ACC112 (cell line): ENCODE measurements around the gene PCNX3.

ENCODE experiments used
- H2AFZ ChIP-seq: fragments of 200-600 bp; sonication (generic); one replicate; pipeline ENCODE4 v1.6.0; 2017; ENCODE audit warnings: antibody characterized with exemption, low read length; ENCODE audit not compliant: unreplicated experiment
- H3K27ac ChIP-seq: fragments of 200-600 bp; sonication (generic); 2 replicates; pipeline ENCODE4 v1.5.1; 2014; ENCODE audit warnings: low read depth, mild to moderate bottlenecking, antibody characterized with exemption, low read length, moderate library complexity
- H3K27me3 ChIP-seq: fragments of 200-600 bp; sonication (generic); 2 replicates; pipeline ENCODE4 v1.6.1; 2014; ENCODE audit warnings: mild to moderate bottlenecking, antibody characterized with exemption, low read length, moderate library complexity, mixed read lengths; ENCODE audit not compliant: insufficient read depth
- H3K36me3 ChIP-seq: fragments of 200-600 bp; sonication (generic); 2 replicates; pipeline ENCODE4 v1.6.1; 2016; ENCODE audit warnings: mild to moderate bottlenecking, antibody characterized with exemption, low read length, moderate library complexity, mixed read lengths; ENCODE audit not compliant: insufficient read depth
- H3K4me1 ChIP-seq: fragments of 200-600 bp; sonication (generic); one replicate; pipeline ENCODE4 v1.6.1; 2016; ENCODE audit warnings: low read length, mixed read lengths; ENCODE audit not compliant: insufficient read depth, unreplicated experiment, control insufficient read depth
- H3K4me3 ChIP-seq: fragments of 200-600 bp; sonication (generic); 2 replicates; pipeline ENCODE4 v1.5.1; 2014; ENCODE audit warnings: mild to moderate bottlenecking, low read depth, low read length
- H3K79me2 ChIP-seq: fragments of 200-600 bp; sonication (generic); one replicate; pipeline ENCODE4 v1.6.0; 2016; ENCODE audit warnings: low read length; ENCODE audit not compliant: control insufficient read depth, unreplicated experiment, insufficient read depth

The PCNX3 gene

GRCh38 chr11:65615229-65615949 lies at the start of gene PCNX3:
Gene PCNX3 (plus strand): TSS chr11:65615776. CDS start chr11:65616312, 536 bp downstream.
- Histone ChIP-seq H3K4me1 (peaks cover 40% of the 10 kb centered on the region), H3K79me2 (peaks cover 72% of the 10 kb centered on the region), H3K27me3 (no peaks in the 10 kb centered on the region), H3K4me3 (peak within 1 kb of the TSS; percentile 94), H2AFZ (peak within 1 kb of the TSS; percentile 64), H3K36me3 (peaks cover 8% of the 10 kb centered on the region; the same call in 1 of the 2 replicates), H3K27ac (peak within 1 kb of the TSS; percentile 82)

- Histone ChIP-seq H3K79me2 (peaks cover 50% of the 10 kb centered on the region), H2AFZ (peak overlapping the region; percentile 93), H3K4me1 (peaks cover 41% of the 10 kb centered on the region), H3K4me3 (peak overlapping the region; percentile 92), H3K36me3 (no peaks in the 10 kb centered on the region), H3K27me3 (no peaks in the 10 kb centered on the region), H3K27ac (peak overlapping the region; percentile 79)
Measured at GRCh38 chr11:65569164-65569972, 46.2 kb upstream of the PCNX3 start.

GRCh38 chr11:65569973-65570918 lies 45.3 kb upstream of the PCNX3 start, which contains the start of gene ZNRD2:
Gene ZNRD2 (plus strand): TSS chr11:65570477. CDS start chr11:65570492, 15 bp downstream.
- H3K36me3 ChIP-seq: no peaks in the 10 kb centered on the region
- peak within 1 kb of the TSS; percentile 93 for H2AFZ ChIP-seq
- no peaks in the 10 kb centered on the region for H3K27me3 ChIP-seq
- H3K4me1 ChIP-seq: peaks cover 46% of the 10 kb centered on the region
- H3K27ac ChIP-seq: peak within 1 kb of the TSS; percentile 79
- H3K79me2 ChIP-seq: peaks cover 50% of the 10 kb centered on the region
- H3K4me3 ChIP-seq: peak within 1 kb of the TSS; percentile 92

- no peak overlapping the region for H2AFZ ChIP-seq
- no peaks in the 10 kb centered on the region for H3K36me3 ChIP-seq
- H3K4me1 ChIP-seq: peaks cover 39% of the 10 kb centered on the region
- H3K27me3 ChIP-seq: no peaks in the 10 kb centered on the region
- no peak overlapping the region for H3K27ac ChIP-seq
- H3K4me3 ChIP-seq: peak overlapping the region; percentile 92
- peaks cover 56% of the 10 kb centered on the region for H3K79me2 ChIP-seq
Measured at GRCh38 chr11:65571420-65571819, 44.2 kb upstream of the PCNX3 start.

- peak overlapping the region; percentile 92 for H3K4me3 ChIP-seq
- H3K27ac ChIP-seq: no peak overlapping the region
- no peak overlapping the region for H2AFZ ChIP-seq
- no peaks in the 10 kb centered on the region for H3K27me3 ChIP-seq
- H3K79me2 ChIP-seq: peaks cover 57% of the 10 kb centered on the region
- peaks cover 43% of the 10 kb centered on the region for H3K4me1 ChIP-seq
- no peaks in the 10 kb centered on the region for H3K36me3 ChIP-seq
Measured at GRCh38 chr11:65571940-65572339, 43.6 kb upstream of the PCNX3 start.

- peak within 1 kb of the TSS; percentile 92 for H3K4me3 ChIP-seq
- no peaks in the 10 kb centered on the region for H3K27me3 ChIP-seq
- H3K36me3 ChIP-seq: no peaks in the 10 kb centered on the region
- peaks cover 48% of the 10 kb centered on the region for H3K4me1 ChIP-seq
- peaks cover 54% of the 10 kb centered on the region for H3K79me2 ChIP-seq
- 0 out of 2 replicates have a peak within 1 kb of the TSS, but pooled peaks have one; percentile 8 for H3K27ac ChIP-seq
- H2AFZ ChIP-seq: no peak within 1 kb of the TSS
Measured at GRCh38 chr11:65572356-65573051, 43.1 kb upstream of the PCNX3 start, which contains the start of gene FAM89B. Gene FAM89B (plus strand): TSS chr11:65572538. CDS start chr11:65572670, 132 bp downstream.

DNA sequence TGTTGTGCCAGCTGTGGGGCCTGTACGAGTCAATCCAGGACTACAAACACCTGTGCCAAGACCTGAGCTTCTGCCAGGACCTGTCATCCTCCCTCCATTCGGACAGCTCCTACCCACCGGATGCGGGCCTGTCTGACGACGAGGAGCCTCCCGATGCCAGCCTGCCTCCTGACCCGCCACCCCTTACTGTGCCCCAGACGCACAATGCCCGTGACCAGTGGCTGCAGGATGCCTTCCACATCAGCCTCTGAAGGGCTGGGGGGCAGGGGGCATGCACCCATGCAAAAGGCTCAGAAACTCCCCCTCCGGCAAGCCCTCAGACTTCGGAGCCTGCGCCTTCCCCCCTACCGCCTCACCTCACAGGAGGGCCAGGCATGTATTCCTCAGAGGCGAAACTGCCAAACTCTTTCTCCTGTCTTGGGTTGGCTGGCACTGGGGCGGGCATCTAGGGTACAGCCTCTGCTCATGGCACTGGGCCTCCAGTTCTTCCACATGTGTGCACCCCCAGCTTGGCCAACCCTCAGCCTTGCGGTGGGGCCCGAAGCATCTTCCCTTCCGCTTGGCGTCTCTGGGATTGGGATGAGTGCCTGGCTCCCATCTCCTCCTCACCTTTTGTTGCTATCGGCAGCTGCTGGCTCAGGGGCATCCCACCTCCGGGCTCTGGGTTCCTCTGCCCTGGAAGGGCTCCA lies 42.0 kb upstream of the PCNX3 start:
- Histone ChIP-seq H3K4me1 (peaks cover 58% of the 10 kb centered on the region), H3K27ac (peak overlapping the region; percentile 48), H3K79me2 (peaks cover 54% of the 10 kb centered on the region), H2AFZ (no peak overlapping the region), H3K4me3 (peak overlapping the region; percentile 92), H3K36me3 (no peaks in the 10 kb centered on the region), H3K27me3 (no peaks in the 10 kb centered on the region)

GRCh38 chr11:65574109-65574810 lies 41.3 kb upstream of the PCNX3 start:
- Histone ChIP-seq H2AFZ (no peak overlapping the region), H3K4me3 (peak overlapping the region; percentile 92), H3K27me3 (no peaks in the 10 kb centered on the region), H3K79me2 (peaks cover 48% of the 10 kb centered on the region), H3K36me3 (no peaks in the 10 kb centered on the region), H3K27ac (peak overlapping the region; percentile 68), H3K4me1 (peaks cover 53% of the 10 kb centered on the region)
